Caco-2 (cell line): Measurements from ENCODE around the gene PLIN4. TPM values are rescaled to one million over a fixed set of nuclear protein-coding genes. Genes with fewer than 3 reads are reported as not detected.

Source experiments
- BruUV-seq: library from RNA; stranded (reverse); fragments of 400-500 nt; replicated peaks from 2 replicates; lab custom pipeline; 2021; lab: Mats Ljungman, UMichigan
- CTCF ChIA-PET: fragments of 300-600 bp; sonication (Branson Sonifier 250); formaldehyde crosslinking; loops from one replicate; lab custom pipeline; 2022; ENCODE audit warnings: antibody characterized with exemption; lab: Charles Lee
- POLR2A ChIA-PET: fragments of 300-600 bp; sonication (Branson Sonifier 250); formaldehyde crosslinking; loops from one replicate; lab custom pipeline; 2022; ENCODE audit warnings: antibody characterized with exemption; lab: Charles Lee
- DNase-seq, 2 experiments: peaks; one replicate each; pipeline versions ENCODE4 v3.0.0 to v3.0.0-alpha.2; 2020 to 2022
- H3K27me3 ChIP-seq: replicated peaks from 2 replicates; pipeline ENCODE4 v1.6.0; 2011; ENCODE audit warnings: low read length; ENCODE audit not compliant: control insufficient read depth, insufficient read depth
- H3K36me3 ChIP-seq: 2 replicates; pipeline ENCODE4 v1.5.1; 2011; ENCODE audit warnings: low read length; ENCODE audit not compliant: control insufficient read depth, insufficient read depth
- H3K4me1 ChIP-seq: fragments of 250-450 bp; sonication (Bioruptor Pico); 2 replicates; pipeline ENCODE4 v1.5.1; 2020; ENCODE audit warnings: mild to moderate bottlenecking
- H3K4me3 ChIP-seq: 2 replicates; pipeline ENCODE4 v1.5.1; 2011; ENCODE audit warnings: low read depth, mild to moderate bottlenecking, control low read depth, low read length
- H3K9me3 ChIP-seq: fragments of 250-450 bp; sonication (Bioruptor Pico); 2 replicates; pipeline ENCODE4 v1.5.1; 2020; ENCODE audit warnings: mild to moderate bottlenecking, moderate library complexity
- H3K27ac Mint-ChIP-seq: one replicate; pipeline ENCODE4 v1.8.0; 2022; ENCODE audit warnings: mixed read lengths; ENCODE audit not compliant: unreplicated experiment
- H3K27me3 Mint-ChIP-seq: one replicate; pipeline ENCODE4 v1.8.0; 2022; ENCODE audit warnings: mixed read lengths; ENCODE audit not compliant: insufficient read depth, unreplicated experiment
- H3K36me3 Mint-ChIP-seq: one replicate; pipeline ENCODE4 v1.8.0; 2022; ENCODE audit warnings: mild to moderate bottlenecking, mixed read lengths; ENCODE audit not compliant: insufficient read depth, unreplicated experiment
- H3K4me1 Mint-ChIP-seq: one replicate; pipeline ENCODE4 v1.8.0; 2022; ENCODE audit warnings: low read depth, mixed read lengths; ENCODE audit not compliant: unreplicated experiment
- H3K4me3 Mint-ChIP-seq: one replicate; pipeline ENCODE4 v1.8.0; 2022; ENCODE audit warnings: mild to moderate bottlenecking, moderate library complexity, mixed read lengths; ENCODE audit not compliant: unreplicated experiment
- H3K9me3 Mint-ChIP-seq: one replicate; pipeline ENCODE4 v1.8.0; 2022; ENCODE audit warnings: mixed read lengths; ENCODE audit not compliant: unreplicated experiment
- CTCF ChIP-seq, 2 experiments: fragments of 200-600 bp in 1 of 2; IDR thresholded peaks; 1 replicate in 1 of 2; 2 replicates in 1 of 2; pipeline versions ENCODE4 v1.5.1 to v1.8.0; 2011 to 2022; ENCODE audit warnings: antibody characterized with exemption in 1 of 2, control low read depth in 1 of 2, inconsistent platforms in 1 of 2, low read depth in 1 of 2, low read length in 1 of 2, mild to moderate bottlenecking in 1 of 2, moderate library complexity in 1 of 2; ENCODE audit not compliant: insufficient read depth in 1 of 2, severe bottlenecking in 1 of 2, unreplicated experiment in 1 of 2
- intact Hi-C: fragments of 100-400 bp; cut with micrococcal nuclease; formaldehyde crosslinking; loops from one replicate; pipeline ENCODE4 v1.10.0; 2022; ENCODE audit not compliant: unreplicated experiment
- total RNA-seq: library from RNA; stranded (reverse); gene quantifications from 2 replicates; pipeline ENCODE4 v1.2.3, GENCODE V29; 2022

Gene PLIN4
- total RNA-seq, 1 experiment from 2014 or later, result 0.09 TPM

GRCh38 chr19:4493104-4493928 lies 25.0 kb downstream of the PLIN4 start:
- POLR2A ChIA-PET, result no interaction called here
- Histone ChIP-seq H3K36me3 (peaks cover 1% of the 10 kb centered on the region), H3K27me3 (no peaks in the 10 kb centered on the region), H3K4me1 (no peaks in the 10 kb centered on the region), H3K9me3 (no peaks in the 10 kb centered on the region), H3K4me3 (no peak overlapping the region)
- TF ChIP-seq CTCF (IDR thresholded peaks at IDR 0.05; ENCODE audit: insufficient read depth in 1 of 2, low read depth in 1 of 2, low read length in 1 of 2, severe bottlenecking in 1 of 2, unreplicated experiment in 1 of 2), result no peak
- H3K4me1 Mint-ChIP-seq, result no peaks in the 10 kb centered on the region
- H3K27ac Mint-ChIP-seq, result no peak overlapping the region
- no peak overlapping the region for H3K4me3 Mint-ChIP-seq
- H3K9me3 Mint-ChIP-seq, result no peaks in the 10 kb centered on the region
- intact Hi-C loops, result no loop called here
- DNase-seq, result no peak
- H3K36me3 Mint-ChIP-seq, result peaks cover 26% of the 10 kb centered on the region
- CTCF ChIA-PET, result no interaction called here
- BruUV-seq, result no TSS peak
- H3K27me3 Mint-ChIP-seq, result no peaks in the 10 kb centered on the region

- no peak for TF ChIP-seq CTCF (IDR thresholded peaks at IDR 0.05; ENCODE audit: insufficient read depth in 1 of 2, low read depth in 1 of 2, low read length in 1 of 2, severe bottlenecking in 1 of 2, unreplicated experiment in 1 of 2)
- Mint-ChIP-seq H3K4me1 (no peaks in the 10 kb centered on the region), H3K9me3 (no peaks in the 10 kb centered on the region), H3K27ac (no peak overlapping the region), H3K4me3 (no peak overlapping the region), H3K36me3 (peaks cover 29% of the 10 kb centered on the region), H3K27me3 (no peaks in the 10 kb centered on the region)
- no peaks in the 10 kb centered on the region for H3K27me3 ChIP-seq
- no peak for DNase-seq
- H3K36me3 ChIP-seq, result peaks cover 1% of the 10 kb centered on the region
- H3K4me3 ChIP-seq, result no peak overlapping the region
- intact Hi-C loops, result no loop called here
- H3K9me3 ChIP-seq, result no peaks in the 10 kb centered on the region
- BruUV-seq, result no TSS peak
- no peaks in the 10 kb centered on the region for H3K4me1 ChIP-seq
- ChIA-PET CTCF (no interaction called here), POLR2A (no interaction called here)
Observed at GRCh38 chr19:4492337-4493103, 25.8 kb downstream of the PLIN4 start.

GRCh38 chr19:4491446-4491845 lies 26.8 kb downstream of the PLIN4 start:
- H3K4me3 ChIP-seq, result no peak overlapping the region
- peaks cover 1% of the 10 kb centered on the region for H3K36me3 ChIP-seq
- POLR2A ChIA-PET, result no interaction called here
- no peaks in the 10 kb centered on the region for H3K27me3 Mint-ChIP-seq
- H3K4me3 Mint-ChIP-seq, result no peak overlapping the region
- no TSS peak for BruUV-seq
- no peak for TF ChIP-seq CTCF (IDR thresholded peaks at IDR 0.05; ENCODE audit: insufficient read depth in 1 of 2, low read depth in 1 of 2, low read length in 1 of 2, severe bottlenecking in 1 of 2, unreplicated experiment in 1 of 2)
- H3K9me3 Mint-ChIP-seq, result no peaks in the 10 kb centered on the region
- no peaks in the 10 kb centered on the region for H3K4me1 ChIP-seq
- peaks cover 30% of the 10 kb centered on the region for H3K36me3 Mint-ChIP-seq
- CTCF ChIA-PET, result no interaction called here
- H3K9me3 ChIP-seq, result no peaks in the 10 kb centered on the region
- no peak for DNase-seq
- no peaks in the 10 kb centered on the region for H3K27me3 ChIP-seq
- H3K27ac Mint-ChIP-seq, result no peak overlapping the region
- intact Hi-C loops, result no loop called here
- no peaks in the 10 kb centered on the region for H3K4me1 Mint-ChIP-seq
